ENCODE measurements around the gene FOXD3.

FOXD3 gene

GRCh38 chr1:63322114-63322943 is at the start of gene FOXD3:
Gene FOXD3 (plus strand): TSS chr1:63322567. CDS start chr1:63323059, 492 bp downstream.
- DNase-seq = peak in 1 of 4 experiments; percentile 3

GRCh38 chr1:63272811-63273210 is 49.6 kb upstream of the FOXD3 start:
- DNase-seq = no peak

- DNase-seq = no peak
Observed at GRCh38 chr1:63274371-63274770, 48.0 kb upstream of the FOXD3 start.

GRCh38 chr1:63274979-63275378 is 47.4 kb upstream of the FOXD3 start:
- DNase-seq = no peak

GRCh38 chr1:63276624-63277023 is 45.7 kb upstream of the FOXD3 start:
- no peak for DNase-seq

GRCh38 chr1:63277195-63278192 is 44.9 kb upstream of the FOXD3 start:
- DNase-seq = no peak

GRCh38 chr1:63281753-63282152 is 40.6 kb upstream of the FOXD3 start:
- no peak for DNase-seq

- DNase-seq = no peak
Observed at GRCh38 chr1:63289135-63289534, 33.2 kb upstream of the FOXD3 start.

GRCh38 chr1:63294803-63295594 is 27.4 kb upstream of the FOXD3 start:
- no peak for DNase-seq

- DNase-seq = no peak
Observed at GRCh38 chr1:63304410-63304809, 18.0 kb upstream of the FOXD3 start.

- no peak for DNase-seq
Observed at GRCh38 chr1:63305043-63305442, 17.3 kb upstream of the FOXD3 start.

- no peak for DNase-seq
Observed at GRCh38 chr1:63307196-63307794, 15.1 kb upstream of the FOXD3 start.

GRCh38 chr1:63316598-63316983 is 5.8 kb upstream of the FOXD3 start:
- no peak for DNase-seq

- peak in 1 of 4 experiments; percentile 28 for DNase-seq
Observed at GRCh38 chr1:63316984-63317816, 5.2 kb upstream of the FOXD3 start.

- DNase-seq = no peak
Observed at GRCh38 chr1:63317817-63318152, 4.6 kb upstream of the FOXD3 start.

- no peak for DNase-seq
Observed at GRCh38 chr1:63318201-63318979, 4.0 kb upstream of the FOXD3 start.

- DNase-seq = no peak
Observed at GRCh38 chr1:63319046-63320021, 3.0 kb upstream of the FOXD3 start.

- no peak for DNase-seq
Observed at GRCh38 chr1:63320022-63320721, 2.2 kb upstream of the FOXD3 start.
